ENCODE results near the gene BRI3BP.
"Not testable (repeated sequence)": the region's sequence is repeated elsewhere in the genome, so short reads cannot be mapped to it uniquely, and the experiment has no call there.

BRI3BP gene

DNA sequence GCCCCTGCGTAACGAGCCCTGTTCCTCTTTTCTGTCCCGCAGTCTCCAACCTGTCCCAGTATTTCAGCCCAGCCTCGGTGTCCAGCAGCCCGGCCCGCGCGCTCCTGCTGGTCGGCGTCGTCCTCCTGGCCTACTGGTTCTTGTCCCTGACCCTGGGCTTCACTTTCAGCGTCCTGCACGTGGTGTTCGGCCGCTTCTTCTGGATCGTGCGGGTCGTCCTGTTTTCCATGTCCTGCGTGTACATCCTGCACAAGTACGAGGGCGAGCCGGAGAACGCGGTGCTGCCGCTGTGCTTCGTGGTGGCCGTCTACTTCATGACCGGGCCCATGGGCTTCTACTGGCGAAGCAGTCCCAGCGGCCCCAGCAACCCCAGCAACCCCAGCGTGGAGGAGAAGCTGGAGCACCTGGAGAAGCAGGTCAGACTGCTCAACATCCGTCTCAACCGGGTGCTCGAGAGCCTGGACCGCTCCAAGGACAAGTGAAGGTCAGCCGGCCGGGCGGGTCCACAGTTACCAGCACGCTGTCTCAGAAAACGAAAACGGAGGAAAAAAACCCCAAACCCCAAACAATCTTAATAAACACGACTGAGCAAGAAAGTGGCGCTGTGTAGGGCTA is 31.6 kb downstream of the BRI3BP start:
- DNase-seq: no peak

DNA sequence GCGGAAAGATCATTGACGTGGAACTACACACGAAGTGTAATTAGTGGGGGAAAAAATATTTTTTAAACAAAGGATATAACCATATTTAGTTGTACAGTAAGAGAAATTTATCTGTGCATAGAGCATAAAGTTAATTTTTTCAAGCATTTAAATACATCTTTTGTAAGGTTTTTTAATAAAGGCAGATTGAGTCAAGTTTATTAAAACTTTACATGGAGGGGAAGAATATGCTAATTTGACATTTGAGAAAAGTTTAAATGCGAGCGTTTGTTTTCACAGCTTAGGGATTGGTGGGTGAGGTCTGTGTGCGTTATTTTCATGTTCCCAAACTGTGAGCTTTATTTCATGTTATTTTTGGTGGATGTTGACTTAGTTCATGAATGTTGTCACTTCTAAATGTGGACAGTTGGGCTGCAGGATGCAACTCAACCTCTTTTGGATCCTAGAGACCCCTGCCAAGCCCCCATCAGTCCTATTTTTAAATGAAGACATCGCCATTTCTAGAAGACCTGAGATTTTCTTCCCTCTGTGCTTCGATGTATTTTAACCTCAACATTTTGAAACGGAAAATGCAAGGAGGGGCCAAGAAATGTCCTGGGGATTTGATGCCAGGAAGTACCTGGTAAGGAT is 32.3 kb downstream of the BRI3BP start:
- DNase-seq: no peak

DNA sequence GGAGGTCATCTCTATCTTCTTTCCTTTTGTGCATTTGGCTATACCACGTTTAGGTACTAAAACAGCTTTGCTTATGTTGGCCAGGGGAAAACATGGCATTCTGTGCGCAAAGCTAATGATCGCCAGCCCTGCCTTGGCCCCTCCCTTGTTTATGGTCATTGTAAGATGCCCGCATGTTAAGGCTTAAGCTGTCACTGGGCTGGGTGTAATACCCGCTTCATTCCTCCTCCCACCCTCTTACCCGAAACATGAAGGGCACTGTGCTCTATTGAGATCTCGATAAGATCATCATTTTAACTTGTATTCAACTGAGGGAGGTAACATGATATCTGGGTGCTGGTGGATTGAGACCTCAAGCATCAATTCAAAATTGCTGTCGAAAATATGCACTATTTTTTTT is 34.7 kb downstream of the BRI3BP start:
- no peak for DNase-seq

DNA sequence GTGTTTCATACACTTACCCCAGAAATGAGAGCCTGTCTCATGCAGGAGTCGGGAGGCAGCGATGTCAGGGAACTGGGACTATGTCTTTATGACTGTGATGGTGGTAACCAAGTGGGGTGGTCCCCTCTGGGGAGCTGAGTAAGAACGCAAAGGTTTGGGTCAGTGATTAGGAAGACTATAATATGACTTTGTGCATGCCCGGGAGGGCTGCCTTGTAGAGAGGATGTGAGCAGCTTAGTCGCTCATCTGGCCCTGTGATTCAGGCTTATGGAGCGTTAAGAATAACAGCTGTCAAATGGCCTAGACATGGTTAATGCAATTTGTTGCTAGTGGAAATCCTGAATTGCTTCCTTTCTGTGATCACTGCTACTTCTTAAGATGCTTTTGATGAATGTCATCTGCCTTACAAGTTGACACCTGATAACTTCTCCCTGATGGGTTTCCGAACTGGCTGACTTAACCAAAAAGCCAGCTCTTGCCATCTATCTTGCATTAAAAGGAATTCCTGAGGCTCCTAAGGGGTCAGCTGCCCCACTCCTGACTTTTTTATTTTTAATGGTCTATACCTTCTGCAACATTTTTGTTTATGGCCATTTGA is 36.4 kb downstream of the BRI3BP start:
- no peak for DNase-seq

- DNase-seq: not testable (repeated sequence)
Measured at GRCh38 chr12:125031471-125031870, 38.0 kb downstream of the BRI3BP start.

- no peak for DNase-seq
Measured at GRCh38 chr12:125032466-125033152, 39.2 kb downstream of the BRI3BP start.

GRCh38 chr12:125033288-125033687 is 39.8 kb downstream of the BRI3BP start:
- no peak for DNase-seq

DNA sequence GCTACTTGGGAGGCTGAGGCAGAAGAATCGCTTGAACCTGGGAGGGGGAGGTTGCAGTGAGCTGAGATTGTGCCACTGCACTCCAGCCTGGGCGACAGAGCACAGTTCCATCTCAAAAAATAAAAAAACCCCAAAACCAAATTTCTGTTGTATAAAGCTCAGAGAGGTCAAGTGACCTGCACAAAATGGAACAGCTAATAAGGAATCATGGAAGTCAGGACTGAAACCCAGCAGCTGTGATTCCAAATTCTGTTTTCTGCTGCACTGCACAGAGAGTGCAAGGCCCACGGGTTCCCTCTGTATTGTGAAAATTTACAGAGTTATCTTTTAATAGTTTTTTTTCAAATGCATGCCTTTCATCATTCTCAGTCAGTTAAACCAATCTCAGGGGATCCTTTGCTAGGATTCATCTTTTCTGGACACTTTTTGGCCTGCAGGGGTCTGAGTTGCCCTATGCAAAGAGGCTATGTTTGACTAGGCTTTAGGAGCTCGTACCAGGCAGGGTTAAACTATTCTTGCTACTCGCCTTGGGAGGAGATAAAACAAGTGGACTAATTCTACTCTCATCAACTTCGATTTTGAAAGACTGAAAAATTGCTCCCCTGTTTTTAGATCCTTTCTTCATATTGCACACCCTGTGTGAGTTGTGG is 45.7 kb downstream of the BRI3BP start:
- DNase-seq: no peak

- no peak for DNase-seq
Measured at GRCh38 chr12:125049093-125049458, 55.6 kb downstream of the BRI3BP start.

DNA sequence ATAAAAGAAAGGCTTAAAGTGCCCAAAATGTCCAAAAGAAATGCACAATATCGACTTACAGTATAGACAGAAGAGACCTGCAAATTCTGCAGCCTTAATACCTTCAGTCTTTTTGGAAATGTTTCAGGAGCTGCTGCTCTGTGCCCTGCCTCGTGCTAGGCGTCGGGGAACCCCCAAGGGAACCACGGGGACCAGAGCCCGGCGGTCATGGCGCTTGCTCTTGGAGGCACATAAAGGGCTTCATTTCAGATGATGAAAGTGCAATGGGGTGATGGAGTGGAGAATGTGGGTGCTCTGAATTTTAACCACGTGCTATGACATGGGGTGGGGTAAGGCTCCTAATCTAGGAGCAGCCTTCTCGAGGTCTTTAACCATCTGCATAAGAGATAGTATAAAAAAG is 57.0 kb downstream of the BRI3BP start:
- DNase-seq: no peak

GRCh38 chr12:125050868-125051267 is 57.4 kb downstream of the BRI3BP start:
- no peak for DNase-seq

DNA sequence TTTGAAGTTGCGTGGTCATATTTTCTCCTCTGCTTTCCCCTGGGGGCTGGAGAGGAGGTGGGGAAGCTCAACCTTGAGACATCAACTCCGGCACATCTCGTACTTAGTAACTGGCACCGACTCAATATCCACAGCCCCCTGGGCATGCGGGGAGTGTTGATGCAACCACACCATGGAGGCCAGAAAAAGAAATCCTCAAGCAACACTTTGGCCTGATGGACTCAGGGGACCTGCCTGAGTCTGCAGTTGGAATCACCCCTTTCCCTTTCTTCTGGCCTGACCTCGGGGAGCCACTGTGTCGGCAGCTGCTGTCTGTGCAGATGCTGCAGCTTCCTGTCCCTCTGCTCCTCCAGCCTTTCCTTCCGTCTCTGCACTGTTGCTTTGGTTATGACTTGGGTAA is 60.4 kb downstream of the BRI3BP start:
- DNase-seq: no peak

- no peak for DNase-seq
Measured at GRCh38 chr12:125055591-125055990, 62.1 kb downstream of the BRI3BP start.

GRCh38 chr12:125056306-125056705 is 62.9 kb downstream of the BRI3BP start:
- DNase-seq: no peak

DNA sequence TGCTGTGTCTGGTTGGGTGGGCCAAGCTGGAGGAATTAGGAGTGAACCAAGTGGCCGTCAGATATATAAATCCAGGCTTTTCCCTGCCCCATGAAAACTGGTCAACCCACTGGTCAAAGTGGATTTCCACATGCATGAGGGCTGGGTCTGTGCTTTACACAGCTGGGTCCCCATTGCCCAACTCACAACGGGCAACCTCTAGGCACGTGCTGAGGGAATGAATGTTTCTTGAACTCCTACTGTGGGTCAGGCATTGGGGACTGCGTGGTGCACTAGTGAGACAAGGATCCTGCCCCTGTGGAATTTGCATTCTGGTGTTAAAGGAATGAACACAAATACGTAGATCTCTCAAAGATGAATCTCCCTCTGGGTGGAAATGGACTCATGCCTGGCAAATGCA is 64.3 kb downstream of the BRI3BP start:
- DNase-seq: no peak

GRCh38 chr12:125061229-125061628 is 67.8 kb downstream of the BRI3BP start:
- no peak for DNase-seq

DNA sequence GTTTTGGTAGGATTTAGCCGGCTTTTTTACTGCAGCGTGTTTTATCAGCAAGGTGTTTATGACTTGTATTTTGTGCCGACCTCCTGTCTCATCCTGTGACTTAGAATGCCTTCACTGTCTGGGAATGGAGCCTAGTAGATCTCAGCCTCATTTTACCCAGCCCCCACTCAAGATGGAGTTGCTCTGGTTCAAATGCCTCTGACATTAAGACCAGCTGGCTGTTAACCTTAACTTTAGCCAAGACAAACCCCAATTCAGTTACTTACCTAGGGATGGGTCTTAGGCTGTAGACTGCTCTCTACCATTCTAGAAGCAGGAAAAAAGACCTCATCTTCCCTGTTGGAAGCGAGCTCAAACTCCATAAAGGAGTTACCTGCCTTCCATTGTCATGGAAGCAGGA is 70.1 kb downstream of the BRI3BP start:
- DNase-seq: not testable (repeated sequence)

GRCh38 chr12:125064492-125064891 is 71.0 kb downstream of the BRI3BP start:
- no peak for DNase-seq

GRCh38 chr12:125065021-125065918 is 71.8 kb downstream of the BRI3BP start, which contains the start of gene AACS:
TSS of gene AACS (plus strand) at chr12:125065435. CDS start at chr12:125065585, 150 bp downstream.
- peak; percentile 87 for DNase-seq

- DNase-seq: no peak
Measured at GRCh38 chr12:125065919-125066570, 72.6 kb downstream of the BRI3BP start.

GRCh38 chr12:125068391-125068790 is 74.9 kb downstream of the BRI3BP start:
- no peak for DNase-seq

- DNase-seq: no peak
Measured at GRCh38 chr12:125069616-125070015, 76.2 kb downstream of the BRI3BP start.

Measured in KG1 (cell line).